ENCODE results near the gene GNAS. TPM values are rescaled to one million over a fixed set of nuclear protein-coding genes. Genes with fewer than 3 reads are reported as not detected.
A peak's percentile ranks its signal among the peaks of the same experiment; 100 is the strongest.
"Not testable (repeated sequence)": the region's sequence is repeated elsewhere in the genome, so short reads cannot be mapped to it uniquely, and the experiment has no call there.

GNAS gene
- total RNA-seq, 4 donors from 2014 or later: 679 to 875 (median 782) TPM

DNA sequence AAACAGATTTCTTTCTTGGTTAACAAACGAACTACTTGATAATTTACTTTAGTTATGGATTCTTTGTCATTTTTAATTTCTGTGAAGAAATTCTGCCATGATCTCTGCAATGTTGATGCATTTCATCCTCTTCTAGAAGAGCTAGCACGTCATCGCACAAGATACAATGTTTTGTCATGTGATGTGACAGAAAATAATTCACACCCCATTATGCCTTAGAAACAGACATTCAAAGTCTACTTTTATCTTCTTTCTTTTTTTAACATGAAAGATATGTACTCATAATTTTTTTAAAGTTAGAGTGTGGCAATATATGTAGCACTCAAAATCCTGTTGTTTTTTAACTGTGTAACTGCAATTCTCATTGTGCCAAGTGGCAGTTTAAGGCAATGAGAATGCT lies 89.0 kb downstream of the GNAS start:
- 43% methylated on average over 3 of the region's 3 CpGs for WGBS
- Histone ChIP-seq H3K4me3 (no peak overlapping the region), H3K27ac (replicated peaks in 1 of 4) (no peak overlapping the region), H3K27me3 (no peaks in the 10 kb centered on the region), H3K4me1 (peaks cover 0 to 10% (median 7%) of the 10 kb centered on the region in 4 donors), H3K36me3 (no peaks in the 10 kb centered on the region), H3K9me3 (peaks cover 0 to 3% (median 0%) of the 10 kb centered on the region in 4 donors)
- intact Hi-C loops (cut with DNase I): no loop called here
- no peak for TF ChIP-seq POLR2A (IDR thresholded peaks at IDR 0.05; ENCODE audit: low read depth)
- no peak for TF ChIP-seq POLR2AphosphoS5 (IDR thresholded peaks at IDR 0.05)
- TF ChIP-seq, protein P1, sequence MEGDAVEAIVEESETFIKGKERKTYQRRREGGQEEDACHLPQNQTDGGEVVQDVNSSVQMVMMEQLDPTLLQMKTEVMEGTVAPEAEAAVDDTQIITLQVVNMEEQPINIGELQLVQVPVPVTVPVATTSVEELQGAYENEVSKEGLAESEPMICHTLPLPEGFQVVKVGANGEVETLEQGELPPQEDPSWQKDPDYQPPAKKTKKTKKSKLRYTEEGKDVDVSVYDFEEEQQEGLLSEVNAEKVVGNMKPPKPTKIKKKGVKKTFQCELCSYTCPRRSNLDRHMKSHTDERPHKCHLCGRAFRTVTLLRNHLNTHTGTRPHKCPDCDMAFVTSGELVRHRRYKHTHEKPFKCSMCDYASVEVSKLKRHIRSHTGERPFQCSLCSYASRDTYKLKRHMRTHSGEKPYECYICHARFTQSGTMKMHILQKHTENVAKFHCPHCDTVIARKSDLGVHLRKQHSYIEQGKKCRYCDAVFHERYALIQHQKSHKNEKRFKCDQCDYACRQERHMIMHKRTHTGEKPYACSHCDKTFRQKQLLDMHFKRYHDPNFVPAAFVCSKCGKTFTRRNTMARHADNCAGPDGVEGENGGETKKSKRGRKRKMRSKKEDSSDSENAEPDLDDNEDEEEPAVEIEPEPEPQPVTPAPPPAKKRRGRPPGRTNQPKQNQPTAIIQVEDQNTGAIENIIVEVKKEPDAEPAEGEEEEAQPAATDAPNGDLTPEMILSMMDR (IDR thresholded peaks at IDR 0.05): no peak
- no peak for TF ChIP-seq EP300 (IDR thresholded peaks at IDR 0.05)
- no peak for DNase-seq (ENCODE audit: extremely low spot score)

DNA sequence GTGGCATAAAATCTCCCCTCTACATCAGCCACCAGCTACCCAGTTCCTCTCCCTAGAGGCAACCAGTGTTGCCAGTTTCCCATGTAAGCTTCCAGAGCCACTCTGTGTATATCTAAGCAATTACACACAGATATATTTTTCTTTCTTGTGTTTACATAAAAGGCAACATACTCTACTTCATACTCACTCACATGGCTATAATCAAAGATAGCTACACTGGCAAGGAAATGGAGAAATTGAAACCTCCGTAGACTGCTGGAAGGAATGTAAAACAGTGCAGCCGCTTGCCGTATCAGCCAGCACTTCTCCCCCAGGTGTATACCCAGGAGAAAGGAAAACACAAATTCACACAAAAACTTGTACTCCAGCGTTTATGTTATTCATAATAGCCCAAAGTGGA lies 90.0 kb downstream of the GNAS start:
- no peak overlapping the region for H3K27ac ChIP-seq (replicated peaks in 1 of 4)
- WGBS: 34% methylated on average over 4 of the region's 4 CpGs
- peak; percentile 26 for DNase-seq (ENCODE audit: extremely low spot score)
- intact Hi-C loops (cut with DNase I): no loop called here
- no peaks in the 10 kb centered on the region for H3K36me3 ChIP-seq
- no peaks in the 10 kb centered on the region for H3K27me3 ChIP-seq
- no peak overlapping the region for H3K4me3 ChIP-seq
- no peaks in the 10 kb centered on the region for H3K9me3 ChIP-seq
- peaks cover 0 to 10% (median 7%) of the 10 kb centered on the region in 4 donors for H3K4me1 ChIP-seq
- TF ChIP-seq EP300 (IDR thresholded peaks at IDR 0.05) (no peak), POLR2A (IDR thresholded peaks at IDR 0.05; ENCODE audit: low read depth) (no peak), POLR2AphosphoS5 (IDR thresholded peaks at IDR 0.05) (no peak)
- TF ChIP-seq, protein P1 (IDR thresholded peaks at IDR 0.05): no peak

DNA sequence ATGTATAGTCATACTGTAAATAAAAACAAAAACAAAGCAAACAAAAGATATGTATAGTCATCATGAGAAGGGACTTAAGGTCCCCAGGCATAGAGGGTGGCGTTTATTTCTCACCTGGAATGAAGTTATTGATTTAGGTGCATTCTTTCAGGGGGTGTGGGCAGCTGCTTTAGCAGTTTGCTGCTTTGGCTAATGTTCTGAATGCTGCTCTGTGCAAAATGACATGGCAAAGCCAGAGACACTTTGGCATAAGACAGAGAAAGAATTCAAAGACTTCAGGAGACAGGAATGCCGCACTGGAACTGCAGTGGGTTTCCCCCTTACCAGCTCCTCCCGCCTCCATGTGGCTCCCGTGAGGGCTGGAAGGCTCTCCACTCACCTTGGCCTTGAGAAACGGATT lies 92.1 kb downstream of the GNAS start:
- intact Hi-C loops (cut with DNase I): no loop called here
- Histone ChIP-seq H3K4me3 (no peak overlapping the region), H3K27me3 (no peaks in the 10 kb centered on the region), H3K9me3 (no peaks in the 10 kb centered on the region), H3K4me1 (peaks cover 0 to 10% (median 7%) of the 10 kb centered on the region in 4 donors), H3K36me3 (no peaks in the 10 kb centered on the region), H3K27ac (replicated peaks in 1 of 4) (no peak overlapping the region)
- WGBS: 90% methylated on average over 5 of the region's 5 CpGs
- TF ChIP-seq, protein P1 (IDR thresholded peaks at IDR 0.05): no peak
- no peak for TF ChIP-seq EP300 (IDR thresholded peaks at IDR 0.05)
- TF ChIP-seq POLR2AphosphoS5 (IDR thresholded peaks at IDR 0.05): no peak
- TF ChIP-seq POLR2A (IDR thresholded peaks at IDR 0.05; ENCODE audit: low read depth): no peak
- DNase-seq (ENCODE audit: extremely low spot score): no peak

DNA sequence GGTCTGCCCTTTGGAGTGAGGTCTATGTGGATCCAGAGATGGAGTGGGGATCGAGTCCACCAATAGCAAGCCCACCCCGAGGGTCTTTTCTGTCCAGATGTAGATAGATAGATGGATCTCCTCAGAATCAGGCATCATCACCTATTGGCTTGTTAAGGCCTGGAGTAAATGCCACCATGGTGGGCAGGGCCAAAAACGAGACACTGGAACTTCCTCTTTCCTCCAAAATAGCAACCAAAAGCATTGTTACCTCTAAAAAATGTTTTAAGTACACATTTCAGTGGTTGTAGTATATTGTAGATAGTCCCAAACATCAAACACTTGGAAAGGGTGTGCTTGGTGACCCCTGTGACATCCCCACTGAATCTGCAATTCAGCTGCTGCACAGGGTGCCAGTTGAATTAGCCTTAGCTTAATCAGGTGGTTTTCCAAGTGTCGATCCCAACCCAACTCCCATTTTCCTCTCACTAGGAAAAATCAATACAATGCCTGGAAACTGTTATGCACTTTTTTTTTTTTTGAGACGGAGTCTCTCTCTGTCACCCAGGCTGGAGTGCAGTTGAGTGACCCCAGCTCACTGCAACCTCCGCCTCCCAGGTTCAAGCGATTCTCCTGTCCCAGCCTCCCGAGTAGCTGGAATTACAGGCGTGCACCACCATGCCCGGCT lies 93.6 kb downstream of the GNAS start:
- TF ChIP-seq, protein P1 (IDR thresholded peaks at IDR 0.05): no peak
- TF ChIP-seq POLR2AphosphoS5 (IDR thresholded peaks at IDR 0.05): no peak
- no peak for TF ChIP-seq POLR2A (IDR thresholded peaks at IDR 0.05; ENCODE audit: low read depth)
- TF ChIP-seq EP300 (IDR thresholded peaks at IDR 0.05): no peak
- H3K27ac ChIP-seq (replicated peaks in 1 of 4): no peak overlapping the region
- peaks cover 0 to 10% (median 7%) of the 10 kb centered on the region in 4 donors for H3K4me1 ChIP-seq
- no peak overlapping the region for H3K4me3 ChIP-seq
- H3K36me3 ChIP-seq: no peaks in the 10 kb centered on the region
- WGBS: 89% methylated on average over 10 of the region's 10 CpGs
- peak; percentile 42 for DNase-seq (ENCODE audit: extremely low spot score)
- H3K9me3 ChIP-seq: no peaks in the 10 kb centered on the region
- intact Hi-C loops (cut with DNase I): no loop called here
- H3K27me3 ChIP-seq: no peaks in the 10 kb centered on the region

DNA sequence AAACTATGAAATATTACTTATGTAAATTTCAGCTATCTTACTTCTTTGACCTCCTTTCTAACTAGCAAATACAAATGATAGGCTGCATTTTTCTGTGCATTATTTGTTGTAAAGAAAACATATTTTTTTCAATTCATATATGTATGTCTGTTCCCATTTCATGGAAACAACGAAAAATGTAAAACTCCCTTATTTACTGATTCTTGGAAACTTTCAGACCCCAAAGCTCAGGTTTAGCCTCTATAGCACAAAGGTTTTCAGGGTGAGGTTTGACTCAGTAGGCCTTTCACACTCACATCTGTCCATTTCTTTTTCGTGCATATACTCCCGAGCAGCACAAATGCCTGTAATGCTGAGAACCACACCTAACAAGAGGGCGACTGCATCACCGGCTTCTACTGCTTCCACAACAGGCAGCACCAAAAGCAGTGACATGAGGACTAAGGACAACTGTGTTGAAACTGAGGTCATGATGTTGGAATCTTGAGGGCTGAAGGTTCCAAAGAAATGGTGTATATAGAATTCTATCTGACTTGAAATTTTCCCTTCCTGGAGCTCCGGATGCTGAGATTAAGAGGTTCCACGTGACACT lies 95.4 kb downstream of the GNAS start:
- peak; percentile 45 for DNase-seq (ENCODE audit: extremely low spot score)
- intact Hi-C loops (cut with DNase I); H3K27me3 ChIP-seq; H3K36me3 ChIP-seq; H3K9me3 ChIP-seq; H3K27ac ChIP-seq (replicated peaks in 1 of 4); H3K4me3 ChIP-seq; H3K4me1 ChIP-seq: not testable (repeated sequence)
- 85% methylated on average over 7 of the region's 7 CpGs for WGBS
